ENCODE results near the gene BAIAP2L2.
"Not testable (repeated sequence)": the region's sequence is repeated elsewhere in the genome, so short reads cannot be mapped to it uniquely, and the experiment has no call there.

BAIAP2L2 gene

GRCh38 chr22:38080474-38080849, 30.0 kb downstream of the BAIAP2L2 start:
- DNase-seq = no peak

DNA sequence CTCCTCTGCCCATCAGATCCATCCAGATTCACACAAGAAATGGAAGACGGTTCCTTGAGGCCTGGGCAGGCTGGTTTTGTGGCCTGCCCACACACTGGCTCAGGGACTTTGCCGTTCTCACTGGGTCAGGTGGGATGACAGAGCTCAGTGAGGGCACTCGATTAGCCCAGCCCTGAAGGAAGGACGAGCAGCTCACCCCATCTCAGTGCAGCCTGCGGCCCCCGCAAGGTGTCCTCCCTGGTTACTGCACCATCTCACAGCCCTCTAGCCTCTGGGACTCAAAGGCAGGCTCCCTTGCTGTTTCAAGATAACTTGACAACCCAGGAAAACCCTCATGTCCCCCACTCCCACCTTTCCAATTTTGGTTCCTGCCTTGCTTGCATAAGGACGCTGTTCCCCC, 30.7 kb downstream of the BAIAP2L2 start:
- no peak for DNase-seq

- not testable (repeated sequence) for DNase-seq
Observed at GRCh38 chr22:38079208-38079607, 31.3 kb downstream of the BAIAP2L2 start.

DNA sequence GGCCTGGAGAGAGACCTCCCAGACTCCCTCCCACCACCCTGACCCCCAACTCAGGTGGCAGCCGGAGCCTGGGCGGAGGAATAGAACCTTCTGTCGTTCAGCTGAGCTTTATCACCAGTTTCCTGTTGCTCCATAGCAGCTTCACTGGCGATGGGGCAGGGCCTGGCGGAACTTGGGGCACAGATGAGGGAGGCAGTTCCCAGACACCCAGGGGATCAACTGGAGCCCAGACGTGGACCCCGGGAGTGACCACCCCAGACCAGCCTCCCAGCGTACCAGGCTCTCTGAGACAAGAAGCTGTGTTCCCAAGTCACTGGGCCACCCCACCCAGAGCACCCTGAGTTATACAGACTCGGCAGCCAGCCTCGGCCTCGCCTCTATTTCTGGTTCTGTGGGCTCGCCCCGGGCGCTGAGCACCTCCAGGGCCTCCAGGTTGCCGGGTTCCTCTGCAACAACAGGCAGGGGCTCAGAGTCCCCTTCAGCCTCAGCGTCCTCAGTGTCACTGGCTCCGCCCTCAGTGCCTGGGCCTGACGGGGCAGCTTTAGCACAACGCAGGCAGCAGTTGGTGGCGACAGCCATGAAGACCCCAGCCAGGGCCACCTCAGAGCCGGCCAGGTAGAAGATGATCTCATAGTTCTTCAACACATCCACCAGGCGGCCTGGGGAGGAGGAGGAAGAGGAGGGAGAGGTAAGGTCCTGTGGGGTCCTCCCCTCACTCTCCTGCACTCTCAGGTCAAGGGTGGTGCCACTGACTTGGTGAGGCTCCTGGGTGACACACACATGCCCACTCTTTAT, 32.2 kb downstream of the BAIAP2L2 start:
- DNase-seq = no peak

- DNase-seq = no peak
Observed at GRCh38 chr22:38077595-38077994, 32.9 kb downstream of the BAIAP2L2 start.

DNA sequence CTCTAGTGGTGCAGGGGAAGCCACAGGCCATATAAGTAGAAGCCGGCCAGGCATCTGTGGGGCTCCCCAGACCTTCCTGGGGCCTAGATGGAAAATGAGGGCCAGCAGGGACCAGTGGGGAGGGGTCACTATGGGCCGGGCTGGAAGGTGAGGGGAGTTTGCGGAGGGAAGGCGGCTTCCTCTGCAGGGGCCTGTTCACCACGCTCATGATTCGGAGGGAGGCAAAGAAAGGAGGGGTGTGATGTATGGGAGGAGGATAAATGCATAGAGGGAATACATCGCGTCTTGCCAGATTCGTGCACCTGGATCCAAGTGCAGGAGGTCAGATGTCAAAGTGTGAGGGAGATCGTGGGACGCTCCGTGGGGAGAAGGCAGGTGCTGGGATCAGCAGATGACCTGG, 33.4 kb downstream of the BAIAP2L2 start:
- DNase-seq = no peak

GRCh38 chr22:38075961-38076360, 34.5 kb downstream of the BAIAP2L2 start:
- no peak for DNase-seq

DNA sequence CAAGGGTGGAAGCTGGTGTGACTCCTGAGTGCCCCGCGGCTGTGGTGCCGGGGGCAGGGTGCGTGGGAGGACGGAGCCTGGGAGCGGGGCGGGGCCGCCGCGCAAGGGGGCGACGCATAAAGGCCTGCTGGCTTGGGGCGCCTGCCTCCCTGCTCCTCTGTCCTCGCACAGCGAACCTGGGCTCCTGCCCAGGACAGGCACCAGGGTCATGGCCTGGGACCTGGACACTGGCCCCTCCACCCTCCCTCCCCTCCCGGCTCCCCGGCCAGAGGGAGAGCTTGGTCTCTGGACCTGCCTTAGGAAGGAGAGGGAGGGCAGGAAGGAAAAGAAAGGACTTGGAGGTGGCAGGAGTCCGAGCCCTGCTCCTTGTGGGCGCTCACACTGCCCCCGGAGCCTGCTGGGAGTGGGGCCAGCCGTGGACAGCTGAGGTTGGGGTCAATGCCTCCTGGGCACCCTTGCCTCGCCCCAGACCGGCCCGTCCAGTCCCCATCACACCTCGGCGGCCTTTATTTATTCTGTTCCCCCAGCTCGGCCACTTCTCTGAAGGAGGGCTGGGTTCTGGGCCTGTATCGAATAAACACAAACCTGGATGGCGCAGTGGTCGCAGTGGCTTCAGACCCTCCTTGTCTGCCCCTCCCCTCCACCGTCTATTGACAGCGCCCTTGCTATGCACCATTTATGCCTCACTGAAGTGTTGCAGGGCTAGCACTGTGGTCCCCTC, 35.2 kb downstream of the BAIAP2L2 start:
- no peak for DNase-seq

DNA sequence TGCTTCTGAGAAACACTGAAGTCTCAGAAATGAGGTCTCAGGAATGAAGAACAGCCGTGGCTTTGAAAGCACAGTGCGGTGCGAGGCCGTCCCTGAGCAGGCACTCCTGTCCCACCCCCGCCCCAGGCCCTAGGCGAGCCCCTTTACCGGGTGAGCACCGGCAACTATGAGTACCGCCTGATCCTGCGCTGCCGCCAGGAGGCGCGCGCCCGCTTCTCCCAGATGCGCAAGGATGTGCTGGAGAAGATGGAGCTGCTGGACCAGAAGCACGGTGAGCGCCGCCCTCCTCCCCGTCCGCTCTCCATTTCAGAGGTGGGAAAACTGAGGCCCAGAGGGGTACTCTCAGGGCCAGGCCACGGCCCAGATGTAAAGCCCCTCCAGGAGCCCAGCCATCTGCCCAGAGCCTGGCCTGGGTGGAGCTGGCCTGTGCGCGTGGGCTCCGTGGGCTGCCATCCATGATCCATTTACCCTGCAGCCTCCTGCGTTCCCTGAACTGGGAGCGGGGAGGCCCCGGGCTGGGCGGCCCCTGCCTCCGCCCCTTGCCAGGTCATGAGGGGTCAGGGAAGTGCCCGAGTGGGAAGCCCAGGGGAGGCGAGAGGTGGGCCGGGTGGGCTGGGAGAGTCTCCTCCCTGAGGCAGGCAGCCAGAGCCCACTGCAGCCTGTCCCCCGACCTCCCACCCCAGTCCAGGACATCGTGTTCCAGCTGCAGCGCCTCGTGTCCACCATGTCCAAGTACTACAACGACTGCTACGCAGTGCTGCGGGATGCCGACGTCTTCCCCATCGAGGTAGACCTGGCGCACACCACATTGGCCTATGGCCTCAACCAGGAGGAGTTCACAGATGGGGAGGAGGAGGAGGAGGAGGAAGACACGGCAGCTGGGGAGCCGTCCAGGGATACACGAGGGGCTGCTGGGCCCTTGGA, 36.0 kb downstream of the BAIAP2L2 start:
- no peak for DNase-seq

- DNase-seq = no peak
Observed at GRCh38 chr22:38073150-38074130, 37.0 kb downstream of the BAIAP2L2 start.

- DNase-seq = no peak
Observed at GRCh38 chr22:38072322-38073149, 37.9 kb downstream of the BAIAP2L2 start.

DNA sequence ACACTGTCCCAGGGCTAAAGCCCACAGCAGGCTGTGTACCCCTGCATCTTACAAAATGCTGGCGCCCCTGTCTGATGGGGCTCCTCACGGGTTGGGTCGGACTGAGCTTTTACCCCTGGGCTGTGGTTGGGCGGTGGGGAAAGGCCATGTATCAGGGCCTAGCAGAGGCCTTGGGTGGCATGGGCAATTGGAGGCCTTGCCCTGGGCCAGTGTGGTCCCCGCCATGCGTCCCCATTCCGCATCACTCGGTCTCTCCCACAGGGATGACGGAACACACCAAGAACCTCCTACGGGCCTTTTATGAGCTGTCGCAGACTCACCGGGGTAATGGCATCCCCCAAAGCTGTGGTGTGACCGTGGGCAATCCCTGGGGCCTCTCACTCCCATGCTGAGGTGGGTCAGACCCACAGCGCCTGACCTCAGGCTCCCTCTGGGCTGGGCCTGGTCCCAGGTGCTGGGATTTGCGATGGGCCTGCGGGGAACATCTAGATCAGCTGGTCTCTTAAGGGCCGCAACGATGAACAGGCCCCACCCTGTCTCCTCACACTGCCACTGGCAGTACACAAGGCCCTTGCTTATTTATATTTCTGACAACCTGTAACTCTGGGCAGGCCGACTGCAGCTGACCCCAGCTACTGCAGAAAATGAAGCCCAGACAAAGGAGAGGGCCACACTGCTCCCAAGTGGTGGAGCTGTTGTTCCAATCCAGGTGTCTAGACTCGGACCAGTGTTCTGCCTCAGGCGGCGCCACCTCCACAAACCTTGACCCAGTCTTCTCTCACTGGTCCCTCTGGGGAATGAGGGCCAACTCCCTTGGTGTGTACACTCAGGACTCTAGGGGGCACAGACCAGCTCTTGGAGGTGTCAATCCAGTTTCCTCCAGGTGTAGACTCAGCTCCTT, 38.8 kb downstream of the BAIAP2L2 start:
- DNase-seq = no peak

DNA sequence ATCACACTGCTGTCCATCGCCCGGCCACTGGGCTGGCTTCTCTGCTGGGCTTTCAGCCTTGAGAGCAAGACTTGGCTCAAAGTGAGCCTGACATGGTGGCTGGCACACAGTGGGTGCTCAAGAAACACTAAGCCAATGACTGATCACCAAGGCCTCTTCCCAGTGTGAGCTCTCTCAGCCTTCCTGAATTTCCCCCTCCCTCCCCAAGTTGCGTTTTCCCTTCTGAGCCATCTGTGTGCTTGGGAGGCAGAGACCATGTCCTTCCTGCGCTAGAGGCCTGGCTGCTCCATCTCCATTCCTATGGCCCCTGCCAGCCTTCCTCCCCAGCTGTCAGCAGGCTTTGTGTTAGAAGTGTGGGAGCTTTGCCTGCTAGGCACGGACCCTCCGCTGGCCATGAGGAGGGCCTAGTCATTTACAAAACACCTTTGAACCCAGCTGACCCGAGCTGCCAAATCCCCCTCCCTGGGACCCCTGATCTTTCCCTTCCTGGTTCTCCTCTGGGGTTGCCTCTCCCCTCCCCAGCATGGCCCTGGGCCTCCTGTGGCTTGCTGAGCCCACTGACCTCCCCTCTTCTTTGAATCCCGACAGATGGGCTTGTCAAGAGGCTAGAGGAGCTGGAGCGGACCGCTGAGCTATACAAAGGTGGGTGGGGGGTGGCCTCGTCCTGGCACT, 40.1 kb downstream of the BAIAP2L2 start:
- no peak for DNase-seq

DNA sequence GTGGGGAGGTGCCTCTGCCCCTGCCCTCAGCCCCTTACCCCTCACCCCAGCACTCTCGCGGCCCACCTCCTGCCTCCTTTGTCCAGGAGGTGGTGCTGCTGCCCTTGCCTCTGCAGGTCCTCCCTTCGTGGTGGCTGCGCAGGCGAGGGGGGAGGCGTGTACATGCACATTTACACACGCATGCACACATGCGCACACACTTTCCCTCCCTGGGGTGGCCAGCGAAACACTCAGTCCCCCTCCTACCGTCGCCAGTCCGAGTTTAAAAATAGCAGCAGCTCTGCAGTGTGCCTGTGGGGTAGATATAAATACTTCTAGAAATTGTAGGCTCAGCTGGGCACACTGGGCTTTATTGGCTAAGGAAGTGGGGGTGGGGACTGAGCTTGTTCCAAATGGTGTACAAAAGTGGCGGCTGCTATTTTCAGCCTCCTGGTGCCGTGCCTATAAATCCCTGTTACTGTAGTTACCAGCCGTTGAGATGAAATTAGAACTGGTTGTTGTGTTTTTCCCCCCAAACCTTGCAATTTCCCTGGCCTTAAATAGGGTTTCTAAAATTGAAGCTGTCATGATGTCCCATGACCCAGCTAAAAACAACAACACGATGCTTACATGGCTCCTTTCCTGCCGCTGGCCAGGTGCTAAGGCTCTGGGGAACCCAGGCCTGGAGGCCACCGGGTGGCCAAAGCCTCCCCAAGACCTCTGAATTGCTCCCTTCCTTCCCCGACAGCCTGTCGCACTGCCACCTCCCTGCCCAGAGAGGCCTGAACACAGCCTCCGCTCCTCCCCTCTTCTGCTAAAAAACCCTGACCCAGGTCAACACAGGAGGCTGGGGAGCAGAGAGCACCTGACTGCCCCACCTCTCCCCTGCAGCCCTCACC, 40.9 kb downstream of the BAIAP2L2 start:
- DNase-seq = no peak

DNA sequence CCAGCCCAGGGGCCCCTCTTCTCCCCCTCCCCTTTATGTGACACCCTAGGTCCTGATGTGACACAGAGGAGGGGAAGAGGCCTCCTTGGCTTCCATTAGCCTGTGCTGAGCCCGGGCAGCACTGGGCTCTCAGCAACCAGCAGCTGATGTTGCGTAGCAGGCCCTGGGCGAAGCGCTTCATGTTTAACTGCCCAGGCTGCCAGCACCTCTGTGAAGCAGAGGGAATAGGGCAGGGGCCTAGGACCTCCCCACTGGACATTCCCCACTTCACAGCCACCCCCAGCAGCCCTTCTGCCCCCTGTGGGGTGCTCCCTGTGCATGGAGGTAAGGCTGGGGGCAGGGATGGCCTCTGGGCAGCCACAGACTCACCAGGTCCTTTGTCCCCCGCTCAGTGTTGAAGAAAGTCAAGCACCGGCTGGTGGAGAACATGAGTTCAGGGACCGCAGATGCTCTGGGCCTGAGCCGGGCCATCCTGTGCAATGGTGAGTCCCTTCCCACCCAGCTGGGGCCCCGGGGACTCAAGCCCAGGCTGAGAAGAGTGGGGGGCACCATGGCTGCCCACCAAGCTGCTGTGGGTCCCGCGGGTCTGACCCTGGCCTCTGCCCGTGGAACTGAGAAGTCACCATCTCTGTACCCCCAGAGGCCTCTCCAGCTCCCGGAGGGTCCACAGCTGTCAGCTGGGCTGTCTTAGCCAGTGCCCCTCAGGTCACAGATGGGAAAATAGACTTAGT, 41.7 kb downstream of the BAIAP2L2 start:
- no peak for DNase-seq

DNA sequence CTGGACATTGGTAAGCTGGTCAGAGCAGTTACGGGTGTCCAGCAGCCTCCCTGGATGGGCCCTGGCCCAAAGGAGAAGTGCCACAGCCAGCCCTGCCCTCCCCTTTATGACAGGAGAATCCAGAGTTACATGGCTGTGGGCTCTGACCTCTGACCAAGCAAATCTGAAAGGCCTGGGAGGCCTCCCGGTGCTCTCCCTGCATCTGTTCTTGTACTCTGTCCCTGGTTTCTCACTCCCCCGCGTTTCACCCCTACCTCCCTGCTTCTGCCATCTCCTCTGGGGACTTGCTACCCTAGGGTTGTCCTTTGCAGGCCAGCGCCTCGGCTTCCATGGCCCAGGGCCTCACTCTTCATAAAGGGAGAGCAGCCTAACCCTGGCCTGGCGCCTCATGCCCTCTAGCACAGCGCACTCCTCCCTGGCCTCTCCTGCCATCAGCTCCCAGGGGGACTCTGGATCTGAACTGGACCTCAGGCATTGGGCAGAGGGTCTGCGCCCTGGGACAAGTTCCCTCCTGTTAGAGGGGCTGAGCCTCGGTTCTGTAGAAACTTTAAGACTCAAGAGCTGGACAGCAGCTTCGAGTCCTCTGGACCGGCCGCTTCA, 42.6 kb downstream of the BAIAP2L2 start:
- DNase-seq = no peak

DNA sequence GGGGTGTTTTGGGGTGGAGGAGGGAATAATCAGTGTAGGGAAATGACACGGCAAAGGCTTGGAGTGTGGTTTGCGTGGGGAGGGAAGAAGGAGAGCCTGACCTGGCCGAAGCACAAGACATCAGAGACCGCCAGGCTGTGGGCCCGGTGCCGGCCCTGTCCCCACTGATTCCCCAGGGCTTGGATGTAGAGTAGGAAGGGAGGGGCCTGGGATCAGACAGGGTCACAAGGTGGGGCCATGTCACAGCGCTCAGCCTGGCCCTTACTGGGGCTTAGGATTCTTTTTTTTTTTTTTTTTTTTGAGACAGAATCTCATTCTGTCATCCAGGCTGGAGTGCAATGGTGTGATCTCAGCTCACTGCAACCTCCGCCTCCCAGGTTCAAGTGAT, 43.5 kb downstream of the BAIAP2L2 start:
- no peak for DNase-seq

Data from CD4-positive, alpha-beta T cell treated with Interleukin-4 for 4 hours (primary cell).